Measurements from ENCODE around the gene NPR3.

The NPR3 gene

DNA sequence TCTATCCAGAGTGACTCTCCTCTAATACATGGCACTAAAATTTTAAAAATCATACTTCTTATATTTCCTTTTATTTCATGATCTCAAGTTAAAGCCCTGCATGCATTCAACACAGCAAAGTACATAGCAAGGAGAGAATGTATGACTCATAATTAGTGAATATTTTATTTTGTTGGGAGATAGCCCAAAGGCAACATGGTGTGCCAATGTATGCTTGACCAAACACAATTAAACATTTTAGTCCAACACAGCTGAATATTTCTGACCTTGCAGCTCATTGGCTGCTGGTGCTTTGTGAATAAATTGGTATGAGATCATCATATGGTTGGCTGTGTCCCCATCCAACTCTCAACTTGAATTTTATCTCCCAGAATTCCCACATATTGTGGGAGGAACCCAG, 103.5 kb downstream of the NPR3 start:
- DNase-seq = no peak

DNA sequence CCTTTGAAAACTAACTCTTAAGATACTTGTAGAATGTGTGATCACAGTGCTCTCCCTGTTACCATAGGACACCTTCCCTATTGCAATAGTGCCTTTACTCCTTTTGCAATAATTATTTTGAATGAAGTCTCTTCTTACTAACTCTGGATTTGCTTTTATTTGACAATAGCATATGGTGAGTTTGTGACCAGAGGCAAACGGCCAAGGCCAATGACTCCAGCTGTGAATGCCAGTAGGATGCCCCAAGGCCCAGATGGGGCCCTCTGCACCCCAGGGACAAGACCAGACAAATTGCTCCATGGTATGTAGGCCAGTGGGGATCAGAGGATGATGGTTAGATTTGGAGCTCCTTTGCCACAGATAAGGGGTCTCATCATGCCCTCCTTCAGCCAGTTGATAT, 116.9 kb downstream of the NPR3 start:
- no peak for DNase-seq

DNA sequence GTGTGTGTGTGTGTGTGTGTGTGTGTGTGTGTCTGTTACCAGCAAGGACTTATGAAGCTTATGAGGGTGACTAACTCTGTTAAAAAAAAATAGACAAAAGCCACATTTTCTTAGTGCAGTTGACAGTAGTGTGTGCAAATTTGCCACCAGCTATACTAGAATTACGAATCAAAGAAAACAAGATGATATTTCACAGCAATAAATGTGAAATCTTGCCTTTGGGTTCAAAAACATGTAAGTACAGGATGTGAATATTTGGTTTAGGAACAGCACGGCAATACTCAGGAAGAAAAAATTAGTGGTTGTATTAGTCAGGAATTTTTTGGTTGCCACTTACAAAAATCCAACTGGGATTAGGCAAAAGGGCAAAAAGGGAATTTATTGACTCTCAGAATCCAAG, 117.4 kb downstream of the NPR3 start:
- no peak for DNase-seq

DNA sequence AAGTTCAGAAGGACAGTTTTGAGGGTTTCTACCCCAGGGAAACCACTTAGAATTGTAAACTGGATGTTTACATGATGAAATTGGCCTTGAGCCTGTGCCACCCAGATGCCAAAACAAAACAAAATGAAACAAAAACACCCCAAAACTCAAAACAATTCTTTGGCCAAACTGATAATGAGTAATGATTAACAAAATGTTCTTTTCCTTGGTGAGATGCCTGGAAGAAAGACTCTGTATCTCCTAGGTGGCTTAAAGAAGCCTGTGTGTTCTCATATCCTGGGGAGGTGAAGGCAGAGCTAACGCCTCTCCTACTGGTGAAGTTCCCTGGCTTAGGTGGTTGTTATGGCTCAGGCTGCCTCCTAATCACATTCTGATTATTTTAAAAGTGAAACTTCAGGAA, 120.5 kb downstream of the NPR3 start:
- DNase-seq = no peak

DNA sequence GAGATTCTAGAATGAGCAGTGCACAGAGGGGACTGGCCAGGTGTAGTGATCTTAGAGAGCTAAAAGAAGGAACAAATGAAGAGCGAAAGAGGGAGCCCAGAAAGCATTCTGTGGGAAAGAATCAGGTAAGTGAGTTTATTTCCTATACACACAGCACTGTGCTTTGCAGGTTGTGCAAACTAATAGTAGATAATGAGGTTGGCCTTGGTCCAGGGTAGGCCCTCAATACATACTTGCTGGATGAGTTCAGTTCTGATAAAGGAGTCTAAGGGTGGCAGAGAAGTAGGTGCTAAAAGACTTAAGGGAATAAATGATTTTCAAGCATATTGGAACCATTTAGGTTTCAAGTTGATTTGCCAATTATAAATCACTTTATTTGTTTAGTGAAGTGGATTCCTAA, 122.0 kb downstream of the NPR3 start:
- DNase-seq = no peak

DNA sequence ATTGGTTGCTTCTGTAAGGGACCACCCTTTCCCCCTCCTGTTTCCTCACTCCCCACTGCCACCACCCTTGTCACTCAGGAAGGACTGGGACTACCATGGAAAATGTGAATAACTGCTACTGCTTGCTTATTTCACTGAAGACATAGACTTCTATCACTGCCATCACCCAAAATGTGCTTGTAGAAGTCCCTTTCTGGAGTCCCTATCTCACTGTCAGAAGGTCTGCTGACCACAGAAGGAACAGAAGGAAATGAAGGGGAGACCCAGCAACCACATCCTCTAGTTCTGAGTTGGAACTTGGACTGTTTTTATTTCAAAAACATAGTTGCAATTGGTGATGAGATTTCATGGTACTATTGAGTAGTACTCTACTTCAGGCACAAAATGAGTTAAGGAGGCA, 122.5 kb downstream of the NPR3 start:
- DNase-seq = no peak

DNA sequence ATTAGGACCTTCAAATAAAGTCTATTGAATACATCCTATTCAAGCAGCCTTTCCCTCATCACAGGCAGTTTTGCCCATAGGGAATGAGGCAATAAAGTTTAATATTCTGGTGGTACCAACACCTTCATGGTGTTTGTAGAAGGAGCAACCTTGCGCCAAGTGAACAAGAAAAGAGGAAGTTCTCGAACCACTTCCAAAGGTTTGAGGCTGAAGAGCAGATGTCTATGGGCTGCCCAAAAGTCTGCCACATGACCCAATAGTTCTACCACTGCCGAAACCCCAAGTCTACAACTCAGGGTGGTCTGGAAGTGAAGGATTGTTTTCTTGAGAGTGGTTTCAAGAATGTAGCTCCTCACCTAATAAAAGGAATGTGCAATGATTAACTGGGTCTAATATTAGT, 123.1 kb downstream of the NPR3 start:
- DNase-seq = no peak

DNA sequence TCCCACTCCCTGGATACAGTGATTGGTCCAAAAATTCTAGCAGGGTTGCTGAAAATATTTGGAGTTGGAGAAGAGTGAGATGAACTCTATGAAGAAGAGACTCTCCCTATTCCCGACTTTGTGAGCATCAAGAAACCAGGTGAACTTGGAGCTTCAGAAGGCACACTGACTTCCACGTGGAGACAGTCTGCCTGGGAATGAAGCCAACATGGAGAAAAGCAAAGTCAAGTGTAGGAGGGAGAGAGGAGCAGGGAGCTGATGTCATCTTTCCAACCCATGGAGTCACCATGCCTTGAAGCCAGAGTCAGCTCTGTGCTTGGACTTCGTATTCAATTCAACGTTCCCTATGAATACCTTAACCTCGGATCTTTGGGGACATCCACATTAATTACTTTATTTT, 125.1 kb downstream of the NPR3 start:
- DNase-seq = no peak

DNA sequence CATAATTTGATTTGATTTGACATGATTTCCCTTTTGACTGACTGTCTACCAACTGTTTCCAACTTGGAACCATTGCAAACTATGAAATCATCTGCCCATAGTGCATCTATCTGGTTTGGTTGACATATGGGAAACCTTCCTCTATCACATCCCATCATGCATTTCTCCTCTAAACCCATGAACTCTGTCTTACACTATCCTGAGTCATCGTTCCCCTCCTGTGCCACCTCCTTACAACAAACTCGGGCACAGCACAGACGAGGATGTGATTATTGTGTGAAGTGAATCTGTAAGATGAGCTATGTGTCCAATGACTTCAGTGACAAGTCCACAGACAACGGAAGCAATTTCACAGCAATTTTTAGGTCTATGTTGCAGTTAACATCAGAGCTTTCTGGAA, 126.1 kb downstream of the NPR3 start:
- DNase-seq = no peak

DNA sequence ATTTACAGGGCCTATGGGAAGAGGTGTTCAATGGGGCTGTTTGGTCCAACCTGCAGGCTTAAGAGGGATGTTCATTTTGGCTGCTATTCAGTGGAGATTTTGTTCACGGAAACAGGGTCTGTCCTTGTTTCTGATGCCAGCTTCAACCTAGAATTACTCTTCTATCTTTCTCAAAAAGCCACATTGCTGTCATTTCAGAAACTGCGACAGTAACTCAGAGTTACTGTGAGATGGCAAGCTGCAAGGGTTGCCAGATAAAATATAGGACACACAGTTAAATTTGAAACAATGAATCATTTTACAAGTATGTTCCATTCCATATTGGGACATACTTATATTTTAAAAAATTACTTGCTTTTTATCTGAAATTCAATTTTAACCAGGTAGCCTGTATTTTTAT, 128.0 kb downstream of the NPR3 start:
- no peak for DNase-seq

DNA sequence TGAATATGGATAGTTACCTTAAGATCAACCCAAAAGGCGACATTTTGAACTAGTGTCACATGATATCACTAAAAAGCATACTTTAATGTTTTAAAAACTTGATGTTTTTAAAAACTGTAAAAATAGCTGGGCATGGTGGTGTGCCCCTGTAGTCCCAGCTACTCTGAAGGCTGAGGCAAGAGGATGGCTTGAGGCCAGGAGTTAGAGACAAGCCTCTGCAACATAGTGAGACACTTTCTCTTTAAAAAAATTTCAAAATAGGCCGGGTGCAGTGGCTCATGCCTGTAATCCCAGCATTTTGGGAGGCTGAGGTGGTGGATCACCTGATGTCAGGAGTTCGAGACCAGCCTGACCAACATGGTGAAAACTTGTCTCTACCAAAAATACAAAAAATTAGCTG, 129.5 kb downstream of the NPR3 start:
- no peak for DNase-seq

Measured in NCI-H2081 (cell line).